Suppressor macrophage treated with lipopolysaccharide for 4 hours (primary cell): Measurements from ENCODE around the gene RERG.

Source experiments
- DNase-seq: peaks from one replicate; pipeline ENCODE4 v3.0.0-alpha.2; 2020

RERG gene

DNA sequence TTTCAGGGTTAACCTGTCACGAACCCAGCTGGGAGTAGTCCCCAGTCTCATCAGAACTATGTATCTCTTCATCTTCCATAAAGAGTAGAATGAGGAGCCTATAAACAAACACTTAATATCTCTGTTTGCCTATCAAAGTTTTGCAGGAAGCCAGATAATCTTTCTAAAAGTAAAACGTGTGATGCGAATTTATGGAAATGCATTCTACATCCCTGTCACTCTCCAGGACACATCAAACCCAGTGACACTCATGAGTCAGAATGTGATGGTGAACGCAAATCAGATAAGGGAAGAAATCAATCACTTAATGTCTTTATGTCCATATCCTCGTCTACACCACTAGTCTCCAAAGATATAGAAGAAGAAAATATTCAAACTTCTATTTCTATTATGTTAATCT lies 37.4 kb downstream of the RERG start:
- no peak for DNase-seq

DNA sequence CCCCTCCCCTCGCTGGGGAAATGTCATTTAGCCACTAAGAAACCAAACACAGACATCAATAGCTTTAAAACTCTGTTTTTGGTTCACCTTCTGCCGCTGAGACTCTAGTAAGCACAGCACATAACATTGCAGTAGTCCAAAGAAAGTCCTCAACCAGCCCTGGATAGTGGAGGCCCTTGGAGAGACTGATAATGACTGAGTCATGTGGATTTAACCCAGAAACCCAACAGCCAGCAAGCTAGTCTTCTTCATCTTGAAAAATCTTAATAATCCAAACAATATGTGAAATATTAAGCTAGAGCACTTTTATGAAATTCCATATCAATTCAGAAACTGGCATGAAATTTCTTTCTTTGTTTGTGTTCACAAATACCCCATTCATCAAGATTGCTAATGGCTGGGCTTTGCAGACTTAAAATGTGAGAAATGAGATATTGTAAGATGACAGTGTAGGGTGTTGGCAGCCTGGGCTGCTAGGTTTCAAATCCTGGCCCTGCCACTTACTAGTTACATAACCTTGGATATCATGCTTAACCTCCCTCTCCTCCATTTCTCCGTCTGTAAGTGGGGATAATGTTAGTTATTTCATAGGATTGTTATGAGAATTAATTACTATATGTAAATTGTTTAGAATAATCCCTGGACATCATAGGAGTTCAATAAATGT lies 40.1 kb downstream of the RERG start:
- no peak for DNase-seq

DNA sequence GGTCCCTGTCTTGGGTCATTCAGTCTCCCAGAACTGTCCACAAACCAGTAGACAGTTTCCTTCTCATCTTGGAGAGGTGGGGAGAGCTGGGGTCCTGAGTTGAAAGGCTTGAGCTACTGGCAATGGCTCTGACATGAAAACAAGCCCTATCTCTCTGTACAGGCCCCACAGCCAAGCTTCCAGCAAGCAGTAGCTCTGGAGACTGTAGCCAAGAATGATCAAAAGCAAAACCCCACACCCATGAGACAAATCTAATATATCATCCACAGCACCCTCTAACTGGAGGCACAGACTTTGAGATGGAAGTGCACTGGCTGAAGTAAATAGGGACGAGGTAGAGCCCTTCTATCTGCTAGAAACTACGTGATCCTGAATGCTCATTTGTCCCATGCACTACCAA lies 40.9 kb downstream of the RERG start:
- DNase-seq, result no peak

GRCh38 chr12:15179672-15180071 lies 41.5 kb downstream of the RERG start:
- DNase-seq, result no peak

GRCh38 chr12:15173142-15173541 lies 48.1 kb downstream of the RERG start:
- no peak for DNase-seq

- no peak for DNase-seq
Observed at GRCh38 chr12:15172060-15172822, 49.0 kb downstream of the RERG start.

- DNase-seq, result no peak
Observed at GRCh38 chr12:15171012-15171655, 50.1 kb downstream of the RERG start.

DNA sequence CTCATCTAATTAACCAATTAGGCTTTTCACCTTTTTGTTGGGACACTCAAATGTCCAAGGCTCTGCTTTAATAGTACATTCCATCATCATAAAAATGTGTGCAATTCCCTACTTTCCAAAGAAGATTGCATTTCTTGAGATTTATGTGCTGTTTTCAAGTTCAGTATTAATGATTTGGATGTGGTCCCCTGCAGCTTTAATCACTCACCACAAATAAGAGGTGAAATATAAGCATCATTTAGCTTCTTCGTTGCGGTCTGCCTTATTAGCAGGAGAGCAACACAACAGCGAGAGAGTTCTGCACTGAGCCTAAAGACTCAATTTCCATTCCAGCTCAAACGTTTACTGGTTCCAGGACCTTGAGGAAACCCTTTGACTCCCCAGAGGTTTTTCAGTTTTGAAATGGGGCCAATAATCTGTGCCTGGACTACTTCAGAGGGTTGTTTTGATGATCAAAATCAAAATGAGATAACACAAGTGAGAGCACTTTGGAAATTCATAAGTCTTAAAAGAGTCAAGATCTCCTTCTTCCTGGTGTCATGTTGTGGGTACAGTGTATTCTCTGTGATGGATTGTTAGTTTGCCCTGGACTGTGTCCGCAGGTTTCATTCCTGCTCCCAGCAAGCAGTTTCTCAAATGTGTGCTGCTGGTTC lies 53.1 kb downstream of the RERG start:
- DNase-seq, result no peak

GRCh38 chr12:15165012-15165659 lies 56.1 kb downstream of the RERG start:
- DNase-seq, result no peak

DNA sequence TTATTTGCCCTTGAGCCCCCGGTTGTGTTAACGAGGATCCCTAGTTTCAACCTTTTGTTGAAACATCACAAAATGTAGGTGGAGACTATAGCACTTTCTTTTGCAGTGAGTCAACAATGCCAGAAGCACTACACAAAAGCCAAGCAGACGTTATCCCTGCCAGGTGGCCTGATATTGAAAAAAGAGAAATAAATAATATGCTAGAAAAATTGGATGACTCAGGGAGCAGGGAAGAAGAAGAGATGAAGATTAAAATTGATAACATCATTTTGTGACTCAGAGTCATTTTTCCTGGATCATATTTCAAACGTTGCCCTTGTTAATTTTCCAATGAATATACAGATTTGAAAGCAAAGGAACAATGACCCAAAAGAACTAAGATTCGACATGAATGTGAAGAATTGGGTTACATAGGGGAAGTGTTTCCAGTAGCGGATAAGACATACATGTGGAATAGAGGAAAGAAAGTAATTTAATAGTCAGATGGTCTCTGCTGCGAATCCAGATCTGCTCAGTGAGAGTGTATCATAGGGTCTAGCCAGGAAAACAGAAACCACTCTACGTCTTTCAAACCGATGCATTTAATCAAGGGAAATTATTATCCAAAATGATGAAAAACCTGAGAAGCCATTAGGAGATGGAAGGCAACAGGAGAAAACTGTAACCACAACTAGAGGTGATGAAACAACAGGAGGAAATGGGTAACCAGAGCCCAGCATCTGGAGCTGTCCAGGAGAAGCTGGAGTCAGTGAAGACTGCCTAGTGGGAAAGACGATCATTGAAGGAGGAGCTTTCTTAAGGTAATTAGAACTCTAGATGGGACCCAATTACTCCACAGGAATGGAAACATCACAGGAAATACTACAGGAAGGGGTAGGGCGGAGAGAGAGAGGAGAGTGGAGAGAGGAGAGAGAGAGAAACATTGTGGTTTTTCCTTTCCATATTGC lies 57.9 kb downstream of the RERG start:
- DNase-seq, result no peak

DNA sequence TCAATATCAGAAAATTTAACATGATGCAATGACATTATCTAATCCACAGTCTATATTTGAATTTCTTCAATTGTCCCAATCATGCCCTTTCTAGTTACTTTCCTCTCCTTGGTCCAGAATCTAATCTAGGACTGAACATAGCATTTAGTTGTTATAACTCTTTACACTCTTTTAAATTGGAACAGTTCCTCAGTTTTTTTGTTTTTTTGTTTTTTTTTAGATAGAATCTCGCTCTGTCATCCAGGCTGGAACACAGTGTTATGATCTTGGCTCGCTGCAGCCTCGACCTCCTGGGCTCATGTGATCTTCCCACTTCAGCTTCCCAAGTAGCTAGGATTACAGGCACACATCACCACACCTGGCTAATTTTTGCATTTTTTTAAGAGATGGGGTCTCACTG lies 63.1 kb downstream of the RERG start:
- no peak for DNase-seq

DNA sequence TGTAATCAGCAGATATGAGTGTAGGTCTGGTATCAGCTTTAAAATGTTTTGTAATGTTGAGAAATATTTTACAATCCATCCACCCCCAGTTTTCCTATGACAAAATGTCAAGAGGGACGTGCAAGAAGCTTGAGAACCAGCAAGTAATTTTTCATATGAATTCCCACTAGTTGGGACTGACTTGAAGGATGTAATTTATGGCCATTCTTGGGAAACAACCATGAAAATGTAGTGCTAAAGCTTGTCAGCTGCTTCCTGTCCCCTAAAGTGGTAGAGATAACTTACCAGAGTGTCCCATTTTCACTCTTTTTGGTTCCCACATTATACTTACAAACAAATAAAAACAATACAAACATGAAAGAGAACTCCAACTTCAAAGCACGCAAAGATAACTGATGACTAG lies 63.9 kb downstream of the RERG start:
- DNase-seq, result peak; percentile 1

DNA sequence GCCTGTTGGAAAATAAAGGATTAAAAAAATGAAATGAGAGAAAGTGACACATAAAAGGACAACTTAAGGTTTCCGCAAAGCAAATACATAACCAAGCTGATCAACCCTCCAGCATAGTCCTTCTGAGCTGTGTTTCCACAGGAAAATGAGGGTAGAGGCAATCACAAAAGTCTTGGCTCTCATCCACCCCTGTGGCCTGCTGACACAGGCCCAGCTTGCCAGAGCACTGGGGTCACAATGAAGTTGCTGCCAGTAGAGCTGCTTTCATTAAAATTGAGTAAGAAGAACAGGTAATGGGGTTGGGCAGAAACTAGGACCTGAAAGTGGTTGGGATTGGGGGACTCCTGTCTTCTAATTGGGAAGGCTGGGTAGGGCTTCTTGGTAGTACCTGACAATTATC lies 65.9 kb downstream of the RERG start:
- DNase-seq, result no peak

GRCh38 chr12:15154103-15154502 lies 67.1 kb downstream of the RERG start:
- DNase-seq, result no peak

- peak; percentile 9 for DNase-seq
Observed at GRCh38 chr12:15152868-15153267, 68.3 kb downstream of the RERG start.

DNA sequence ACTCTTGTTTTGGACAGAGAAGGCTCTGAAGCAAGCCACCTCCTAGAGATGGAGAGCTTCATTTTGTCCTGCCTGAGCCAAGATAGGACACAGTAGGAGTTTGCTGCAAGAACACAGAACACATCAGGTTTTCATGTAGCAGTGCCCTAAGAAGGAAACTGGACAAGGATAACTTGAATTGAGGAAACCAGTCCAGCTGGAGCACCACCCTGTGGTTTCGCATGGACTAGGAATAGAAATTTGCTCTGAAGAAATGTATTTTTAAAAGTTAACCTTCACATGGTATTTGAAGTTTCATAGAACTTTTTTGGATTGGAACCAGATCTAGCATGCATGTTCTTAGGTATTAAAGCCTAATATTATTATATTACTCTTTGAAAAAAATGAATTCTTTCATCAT lies 68.8 kb downstream of the RERG start:
- no peak for DNase-seq

- peak; percentile 10 for DNase-seq
Observed at GRCh38 chr12:15151161-15152091, 69.8 kb downstream of the RERG start.

DNA sequence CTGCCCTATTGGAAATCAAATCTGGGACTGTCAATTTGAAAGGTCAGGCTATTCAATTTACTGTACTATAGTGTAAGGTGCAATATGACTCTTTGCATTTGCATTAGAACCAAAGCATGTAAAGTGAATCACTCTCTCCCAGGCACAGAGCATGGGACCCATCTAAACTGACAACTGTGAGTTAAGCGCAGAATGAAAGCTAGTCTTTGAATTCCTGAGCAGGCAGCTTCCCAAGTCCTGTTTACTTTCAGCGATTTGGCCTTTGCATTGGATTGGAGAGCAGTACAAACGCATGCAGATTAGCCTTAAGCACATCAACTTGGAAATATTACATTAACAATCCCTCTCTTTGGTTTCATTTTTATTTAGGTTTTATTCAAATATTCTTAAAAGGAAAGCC lies 74.6 kb downstream of the RERG start:
- no peak for DNase-seq

DNA sequence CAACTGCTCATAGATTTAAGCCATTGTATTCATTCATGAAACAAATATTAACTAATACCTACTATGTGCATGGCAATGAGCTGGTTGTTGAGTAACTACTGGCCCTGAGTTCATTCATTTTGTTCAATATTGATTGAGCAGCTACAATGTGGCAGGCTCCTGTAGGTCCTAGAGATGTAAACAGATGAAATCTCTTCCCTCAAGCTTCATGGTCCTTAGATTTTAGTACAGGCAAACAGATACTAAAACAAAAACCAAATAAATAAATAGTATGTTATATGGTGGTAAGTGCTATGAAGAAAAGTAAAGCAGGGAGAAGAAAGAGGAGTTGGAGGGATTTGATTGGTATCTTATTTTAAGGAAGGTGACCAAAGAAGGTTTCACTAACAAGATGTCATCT lies 77.8 kb downstream of the RERG start:
- DNase-seq, result no peak

DNA sequence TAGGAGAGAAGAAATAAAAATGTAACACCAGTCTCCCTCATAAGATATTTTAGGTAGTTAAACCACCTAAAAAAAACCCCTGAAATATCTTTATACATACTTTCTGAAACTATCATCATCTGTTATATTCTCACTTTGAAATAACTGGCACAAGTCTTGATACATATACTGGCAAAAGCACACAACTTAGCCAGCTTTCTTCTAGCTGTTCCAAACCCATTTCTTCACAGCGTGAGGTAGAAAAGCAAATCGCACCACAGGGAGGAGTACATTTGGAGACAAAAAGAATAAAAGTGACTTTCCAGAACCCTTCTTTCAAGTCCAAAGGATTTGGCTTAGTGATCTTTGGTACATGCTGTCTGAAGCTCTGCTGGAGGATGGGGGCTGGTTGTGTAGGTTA lies 78.5 kb downstream of the RERG start:
- DNase-seq, result no peak

DNA sequence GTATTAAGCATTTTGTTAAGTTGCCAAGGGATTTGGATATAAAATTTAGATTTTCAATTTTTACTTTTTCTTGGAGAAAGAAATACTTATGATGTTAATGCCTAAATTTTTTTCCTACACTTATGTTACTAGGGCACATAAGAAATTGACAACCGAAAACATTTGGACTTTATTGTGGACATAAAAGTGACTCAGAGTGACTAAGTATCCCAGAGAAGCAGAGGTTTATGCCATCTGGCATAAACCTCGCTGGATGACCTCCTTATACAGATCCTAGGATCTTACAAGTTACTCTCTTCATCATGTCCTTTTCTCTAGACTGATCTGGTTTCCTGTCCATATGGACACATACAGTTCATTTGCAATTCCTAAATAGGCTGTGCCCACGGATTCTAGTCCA lies 89.8 kb downstream of the RERG start:
- no peak for DNase-seq
